GM19099 (cell line): ENCODE data around the gene NR3C1.

Experiments
- POLR2A ChIP-seq: IDR thresholded peaks from 3 replicates; pipeline ENCODE4 v1.6.1; 2011; ENCODE audit warnings: low read depth; ENCODE audit not compliant: insufficient read length; ENCODE audit errors: extremely low read depth

The NR3C1 gene

DNA sequence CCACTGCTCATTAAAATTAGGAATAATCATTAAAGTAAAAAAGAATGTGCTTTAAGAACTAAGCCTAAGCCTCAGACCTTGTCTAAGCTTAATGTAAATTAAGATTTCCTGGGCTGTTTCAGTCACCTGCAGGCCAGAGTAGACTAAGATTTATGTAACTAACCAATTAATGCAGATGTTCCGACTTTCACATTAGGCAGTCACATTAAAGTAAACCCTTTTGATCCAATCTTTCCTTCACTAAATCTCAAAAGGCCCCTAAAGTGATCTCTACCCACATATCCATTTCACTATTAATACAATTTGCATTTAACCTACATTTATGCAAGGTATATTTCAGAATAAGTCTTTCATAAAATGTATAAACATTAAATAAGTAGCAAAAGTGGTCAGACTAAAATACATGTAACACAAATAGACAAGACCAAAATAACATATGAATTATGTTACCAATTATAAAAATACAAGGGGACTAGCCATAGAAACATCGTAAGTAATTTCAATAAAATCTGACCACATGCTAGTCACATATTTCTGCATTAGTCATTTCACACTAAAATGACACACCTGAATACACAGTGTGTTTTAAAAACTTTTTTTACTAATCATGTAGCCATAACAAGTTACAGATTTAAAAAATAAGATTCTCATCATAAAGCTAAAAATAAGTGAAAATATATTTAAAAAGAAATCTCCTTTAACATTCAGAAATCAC, 7.7 kb downstream of the NR3C1 start:
- no peak for TF ChIP-seq POLR2A

DNA sequence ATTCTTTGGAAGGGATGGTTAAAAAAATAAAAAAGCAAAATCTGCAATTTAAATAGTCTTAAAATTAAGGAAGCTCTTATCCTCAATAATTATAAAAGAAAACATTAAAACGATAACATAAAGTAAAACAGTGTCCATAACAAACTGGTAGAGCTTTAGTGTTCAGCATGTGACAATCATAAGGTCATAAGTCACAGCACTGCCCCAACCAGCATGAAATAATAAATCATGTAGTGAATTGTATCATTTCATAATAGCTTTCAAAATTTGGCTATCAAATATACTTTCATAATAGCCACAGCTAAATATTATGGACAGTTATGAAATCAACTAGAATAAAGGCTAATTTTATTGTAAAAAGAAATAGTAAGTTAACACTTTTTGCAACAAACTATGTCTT, 10.0 kb downstream of the NR3C1 start:
- TF ChIP-seq POLR2A = no peak

DNA sequence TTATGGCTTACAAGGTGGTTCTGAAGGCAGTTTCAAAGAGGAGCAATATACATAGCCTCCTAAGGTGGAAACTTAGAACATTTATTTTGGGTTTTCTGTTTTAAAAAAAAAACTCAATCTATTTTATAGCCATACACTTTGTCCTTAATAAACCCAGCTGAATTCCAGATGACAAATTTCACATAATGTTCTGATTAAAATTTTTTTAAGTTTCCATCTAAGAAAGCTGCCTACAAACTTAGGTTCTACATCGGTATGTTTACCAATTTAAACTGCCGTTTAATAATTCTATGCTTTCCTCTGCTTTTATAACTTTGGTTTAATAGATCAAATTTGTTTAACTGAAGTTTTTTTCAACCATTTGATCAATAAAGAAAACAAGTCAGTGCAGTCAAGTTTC, 12.5 kb downstream of the NR3C1 start:
- no peak for TF ChIP-seq POLR2A

DNA sequence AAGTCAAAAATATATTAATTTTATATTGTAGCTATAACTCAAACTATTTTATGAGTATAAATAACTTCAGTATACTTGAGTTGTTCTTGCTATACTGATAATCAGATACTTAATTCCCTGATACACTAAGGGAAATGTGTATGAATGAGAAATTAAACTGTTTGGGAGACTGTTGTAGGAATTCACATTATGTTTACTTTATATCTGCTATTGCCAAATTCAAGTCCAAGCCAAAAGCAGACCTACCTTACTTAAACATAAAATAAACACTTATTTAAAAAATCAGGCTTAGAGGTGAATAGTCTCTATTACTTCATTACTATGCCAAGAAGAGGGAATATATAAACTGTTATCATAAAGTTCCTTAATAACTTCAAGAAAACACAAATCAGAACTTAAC, 13.2 kb downstream of the NR3C1 start:
- TF ChIP-seq POLR2A = no peak

DNA sequence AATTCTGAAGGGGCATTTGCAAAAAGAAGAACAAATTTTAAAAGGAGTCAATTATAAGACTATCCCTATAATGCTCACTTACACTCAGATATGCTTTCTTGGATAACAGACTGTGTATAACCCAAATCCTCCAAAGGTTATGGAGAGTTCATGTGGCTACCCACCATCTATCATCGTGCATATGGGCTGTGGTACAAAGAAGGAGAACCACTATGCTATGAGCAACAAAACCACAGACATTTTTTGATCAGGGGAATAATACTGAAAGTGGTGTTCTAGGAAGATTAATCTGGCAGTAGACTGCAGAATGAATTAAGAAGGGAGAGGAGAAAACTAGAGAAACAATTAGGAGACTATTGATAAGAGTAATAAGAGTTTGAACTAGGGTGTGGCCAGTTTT, 16.8 kb downstream of the NR3C1 start:
- TF ChIP-seq POLR2A = no peak

DNA sequence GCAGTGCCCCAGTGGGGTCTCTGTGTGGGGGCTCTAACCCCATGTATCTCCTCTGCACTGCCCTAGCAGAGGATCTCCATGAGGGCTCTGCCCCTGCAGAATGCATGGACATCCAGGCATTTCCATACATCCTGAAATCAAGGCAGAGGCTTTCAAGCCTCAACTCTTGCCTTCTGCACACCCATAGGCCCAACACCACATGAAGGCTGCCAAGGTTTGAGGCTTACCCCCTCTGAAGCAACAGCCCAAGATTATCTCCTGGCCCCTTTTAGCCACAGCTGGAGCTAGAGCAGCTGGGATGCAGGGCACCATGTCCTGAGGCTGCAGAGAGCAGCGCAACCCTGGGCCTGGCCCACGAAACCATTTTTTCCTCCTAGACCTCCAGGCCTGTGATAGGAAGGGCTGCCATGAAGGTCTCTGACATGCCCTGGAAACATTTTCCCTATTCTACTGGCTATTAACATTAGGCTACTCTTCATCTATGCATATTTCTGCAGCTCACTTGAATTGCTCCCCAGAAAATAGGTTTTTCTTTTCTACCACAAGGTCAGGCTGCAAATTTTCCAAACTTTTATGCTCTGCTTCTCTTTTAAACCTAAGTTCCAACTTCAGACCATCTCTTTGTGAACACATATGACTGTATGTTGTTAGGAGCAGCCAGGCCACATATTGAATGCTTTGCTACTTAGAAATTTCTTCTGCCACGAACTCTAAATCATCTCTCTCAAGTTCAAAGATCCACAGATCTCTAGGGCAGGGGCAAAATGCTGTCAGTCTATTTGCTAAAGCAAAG, 18.4 kb downstream of the NR3C1 start:
- no peak for TF ChIP-seq POLR2A

DNA sequence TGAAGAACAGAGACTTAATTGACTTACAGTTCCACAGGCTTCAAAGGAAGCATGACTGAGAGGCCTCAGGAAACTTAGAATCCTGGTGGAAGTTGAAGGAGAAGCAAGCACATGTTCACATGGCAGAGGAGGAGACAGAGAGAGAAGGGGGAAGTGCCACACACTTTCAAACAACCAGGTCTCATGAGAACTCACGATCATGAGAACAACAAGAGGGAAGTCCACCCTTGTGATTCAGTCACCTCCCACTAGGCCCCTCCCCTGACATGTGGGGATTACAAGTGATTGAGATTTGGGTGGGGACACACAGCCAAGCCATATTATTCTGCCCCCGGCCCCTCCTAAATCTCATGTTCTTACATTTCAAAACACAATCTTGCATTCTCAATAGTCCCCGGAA, 19.5 kb downstream of the NR3C1 start:
- no peak for TF ChIP-seq POLR2A

DNA sequence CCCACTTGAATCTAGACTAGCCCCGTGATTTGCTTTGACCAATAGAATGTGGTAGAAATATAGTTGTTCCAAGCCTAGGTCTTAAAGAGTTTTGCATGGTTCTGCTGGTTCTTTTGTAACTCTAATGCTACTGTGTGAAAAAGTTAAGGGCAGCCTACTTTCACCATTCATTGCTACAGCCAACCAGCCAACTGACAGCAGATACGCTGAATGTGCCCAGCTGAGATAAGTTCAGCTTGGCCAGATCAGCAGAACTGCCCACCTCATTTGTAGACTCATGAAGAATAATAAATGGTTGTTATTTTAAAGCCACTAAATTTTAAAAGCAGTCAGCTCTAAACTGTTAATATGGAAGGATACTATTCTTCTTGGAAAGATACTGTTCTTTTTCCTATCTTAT, 23.9 kb downstream of the NR3C1 start:
- TF ChIP-seq POLR2A = no peak

DNA sequence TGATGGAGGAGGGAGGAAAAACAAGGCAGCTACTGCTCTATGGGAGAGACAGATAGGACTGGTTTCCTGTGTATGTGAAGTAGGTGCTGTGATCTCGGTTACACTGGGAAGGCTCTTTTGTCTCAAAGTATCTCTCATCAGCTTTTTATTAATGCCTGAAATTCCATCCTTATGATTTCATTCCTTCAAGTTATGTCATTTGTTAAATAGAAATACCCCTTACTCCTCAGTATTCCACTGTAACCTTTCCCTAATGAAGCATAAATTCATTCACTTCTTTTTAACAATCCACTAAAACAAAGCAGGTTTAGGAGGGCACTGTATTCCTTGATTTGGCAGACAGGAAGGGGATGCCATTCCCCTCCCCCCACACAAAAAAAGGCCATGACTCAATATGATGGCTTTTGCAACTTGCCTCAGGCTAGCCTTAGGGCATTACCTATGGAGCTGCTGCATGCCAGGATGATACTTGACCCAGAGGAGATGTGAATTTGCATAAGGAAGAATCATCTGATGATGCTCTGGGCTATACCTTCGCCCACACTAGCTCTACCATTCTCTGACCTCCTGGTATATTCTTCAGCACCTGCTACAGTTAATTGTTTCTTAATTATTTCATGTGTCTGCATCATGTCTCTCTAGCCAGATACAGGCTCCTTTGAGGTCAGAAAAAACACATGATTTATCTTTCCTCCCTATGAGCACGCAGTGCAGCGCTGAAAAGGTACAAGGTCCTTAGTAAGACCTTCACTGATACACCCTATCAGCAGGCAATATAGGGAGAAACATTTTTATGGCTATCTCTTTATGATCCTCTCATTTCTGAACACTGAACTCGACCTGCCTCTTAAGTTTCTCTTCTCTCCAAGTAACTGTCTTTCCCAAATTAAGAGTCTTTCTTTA, 26.3 kb downstream of the NR3C1 start:
- no peak for TF ChIP-seq POLR2A

DNA sequence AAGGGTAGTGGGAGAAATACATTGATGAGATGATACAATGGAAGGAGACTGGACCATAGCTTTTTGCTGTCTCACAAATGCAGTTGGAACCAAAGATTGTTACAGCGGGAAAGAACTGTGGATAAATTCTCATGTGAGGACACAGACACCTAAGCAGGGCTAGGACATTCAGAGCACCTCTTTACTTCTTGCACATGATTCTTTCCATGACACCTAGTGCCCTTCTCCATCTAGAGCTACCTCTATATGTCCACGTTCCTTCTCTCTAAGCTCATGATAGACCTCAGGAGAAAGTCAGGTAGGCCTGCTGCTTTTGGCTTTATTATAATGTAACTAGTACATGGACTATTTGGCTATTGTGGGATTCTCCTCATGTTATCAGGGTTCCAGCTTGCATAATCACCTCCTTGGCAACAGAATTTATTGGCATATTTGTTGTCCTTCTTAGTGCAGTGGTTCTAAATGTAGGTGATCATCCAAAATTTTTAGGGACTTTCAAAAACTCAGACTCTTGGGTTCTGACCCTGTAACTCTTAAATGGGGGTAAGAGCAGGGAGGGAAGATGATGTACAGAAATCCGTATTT, 27.2 kb downstream of the NR3C1 start:
- TF ChIP-seq POLR2A = no peak

DNA sequence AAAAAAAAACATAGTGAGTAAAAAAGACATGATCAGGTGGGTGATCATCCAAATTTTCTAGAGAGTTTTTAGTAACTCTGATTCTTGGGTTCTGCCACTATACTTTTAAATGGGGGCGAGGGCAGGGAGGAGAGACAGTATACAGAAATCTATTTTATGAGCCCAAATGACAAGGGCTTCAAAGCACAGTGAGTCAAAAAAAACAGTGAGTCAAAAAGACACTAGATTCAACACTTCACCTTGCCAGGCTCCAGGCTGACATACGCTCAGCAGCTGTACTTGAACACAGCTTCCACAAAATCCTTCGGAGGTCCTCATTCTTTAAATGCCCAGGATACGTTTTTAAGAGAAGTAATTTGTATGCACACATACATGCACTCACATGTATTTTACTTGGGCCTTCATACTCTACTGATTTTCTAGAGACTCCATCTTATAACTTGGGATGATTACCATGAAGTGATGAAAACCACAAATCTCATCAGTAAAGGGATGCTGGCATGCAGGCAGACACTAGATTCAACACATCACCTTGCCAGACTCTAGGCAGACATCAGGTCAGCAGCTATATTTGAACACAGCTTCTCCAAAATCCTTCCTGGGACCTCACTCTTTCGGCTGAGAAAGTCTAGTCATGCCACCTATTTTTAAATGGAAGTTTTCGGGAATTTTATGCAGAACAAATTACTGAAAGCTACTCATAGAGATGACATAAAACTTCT, 28.8 kb downstream of the NR3C1 start:
- TF ChIP-seq POLR2A = no peak

DNA sequence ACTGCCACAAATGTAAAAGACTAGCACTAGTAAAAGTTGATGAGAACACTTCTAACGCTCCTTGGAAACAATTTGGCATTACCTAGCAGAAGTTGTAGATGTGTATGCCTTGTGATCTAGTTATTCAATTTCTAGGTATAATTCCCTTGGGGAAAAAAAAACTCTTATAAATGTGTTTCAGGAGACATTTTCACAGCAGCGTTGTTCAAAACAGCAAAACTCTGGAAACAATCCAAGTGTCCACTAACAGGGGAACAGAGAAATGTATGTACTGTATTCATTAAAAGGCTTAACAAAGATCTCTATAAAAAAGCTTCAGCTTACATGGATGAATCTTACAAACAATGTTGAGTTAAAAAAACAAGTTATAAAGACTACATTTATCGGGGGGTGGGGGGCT, 30.4 kb downstream of the NR3C1 start:
- no peak for TF ChIP-seq POLR2A

DNA sequence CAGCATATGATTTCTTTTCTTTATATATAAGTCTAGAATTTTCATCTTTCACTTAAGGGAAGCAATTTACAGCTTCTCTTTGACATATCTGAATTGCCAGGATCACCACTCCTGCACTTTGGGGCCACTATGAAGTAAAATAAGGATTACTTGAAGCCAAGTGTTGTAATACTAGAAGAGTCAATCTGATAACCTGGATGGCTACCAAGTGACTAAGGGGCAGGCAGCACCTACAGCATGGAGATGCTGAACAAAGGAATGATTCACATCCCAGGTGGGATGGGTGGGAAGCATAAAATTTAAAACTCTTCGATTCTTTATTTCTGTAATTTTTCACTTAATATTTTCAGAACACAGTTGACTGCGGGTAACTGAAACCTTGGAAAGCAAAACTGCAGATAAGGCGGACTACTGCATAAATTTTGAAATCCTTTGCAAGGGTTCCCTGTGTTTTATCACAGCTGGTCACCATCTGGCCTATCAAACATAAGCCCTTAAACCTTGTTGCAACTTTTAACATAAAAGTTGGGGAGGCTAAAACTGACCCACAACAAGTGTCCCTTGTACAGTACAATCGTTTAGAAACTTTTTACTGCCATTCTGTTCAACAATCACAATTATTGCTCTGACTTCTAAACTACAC, 31.2 kb downstream of the NR3C1 start:
- no peak for TF ChIP-seq POLR2A

DNA sequence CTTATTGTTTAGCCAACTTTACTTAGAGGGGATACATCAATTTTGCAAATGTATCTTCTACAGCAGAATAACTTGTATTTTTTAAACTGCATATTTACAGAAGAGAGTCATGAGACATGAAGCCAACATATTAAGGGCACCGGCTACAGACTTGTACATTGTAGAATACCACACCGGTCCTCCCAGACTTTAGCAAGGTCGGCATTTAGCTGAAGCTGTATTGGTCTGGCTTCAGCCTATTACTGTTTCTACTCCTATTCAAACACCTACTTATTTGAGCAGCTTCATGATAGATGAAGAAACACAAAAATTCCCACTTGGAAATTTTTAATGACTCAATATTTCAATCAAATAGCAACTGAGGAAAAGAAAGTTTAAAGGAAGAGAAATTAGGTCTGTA, 33.0 kb downstream of the NR3C1 start:
- TF ChIP-seq POLR2A = no peak
